Type B pancreatic cell (in vitro differentiated cells): Measurements from ENCODE around the gene CYSRT1. TPM values are rescaled to one million over a fixed set of nuclear protein-coding genes. Genes with fewer than 3 reads are reported as not detected.

Experiments
- DNase-seq: peaks from one replicate; pipeline ENCODE4 v3.0.0; 2021; ENCODE audit warnings: mixed read lengths; ENCODE audit not compliant: unreplicated experiment; ENCODE audit errors: extremely low spot score
- H3K27ac Mint-ChIP-seq: 2 replicates; pipeline ENCODE4 v1.8.0; 2021; ENCODE audit warnings: mild to moderate bottlenecking, mixed read lengths
- H3K27me3 Mint-ChIP-seq: 2 replicates; pipeline ENCODE4 v1.8.0; 2021; ENCODE audit warnings: mixed read lengths
- H3K36me3 Mint-ChIP-seq: 2 replicates; pipeline ENCODE4 v1.8.0; 2021; ENCODE audit warnings: mixed read lengths
- H3K4me1 Mint-ChIP-seq: one replicate; pipeline ENCODE4 v1.8.0; 2021; ENCODE audit warnings: mixed read lengths; ENCODE audit not compliant: unreplicated experiment
- H3K4me3 Mint-ChIP-seq: 2 replicates; pipeline ENCODE4 v1.8.0; 2021; ENCODE audit warnings: mild to moderate bottlenecking, mixed read lengths
- H3K9me3 Mint-ChIP-seq: 2 replicates; pipeline ENCODE4 v1.8.0; 2021; ENCODE audit warnings: mixed read lengths
- total RNA-seq: library from RNA; stranded (reverse); gene quantifications from 2 replicates; pipeline ENCODE4 v1.2.1, GENCODE V29; 2021; ENCODE audit warnings: low replicate concordance
- TF ChIP-seq, protein P1 (sequence below): fragments of 200-600 bp; sonication (generic); conservative IDR thresholded peaks from 2 replicates; pipeline ENCODE4 v1.5.0; 2021; ENCODE audit warnings: antibody characterized with exemption, mild to moderate bottlenecking

The CYSRT1 gene
- total RNA-seq, 1 donor from 2014 or later = 1.5 TPM

DNA sequence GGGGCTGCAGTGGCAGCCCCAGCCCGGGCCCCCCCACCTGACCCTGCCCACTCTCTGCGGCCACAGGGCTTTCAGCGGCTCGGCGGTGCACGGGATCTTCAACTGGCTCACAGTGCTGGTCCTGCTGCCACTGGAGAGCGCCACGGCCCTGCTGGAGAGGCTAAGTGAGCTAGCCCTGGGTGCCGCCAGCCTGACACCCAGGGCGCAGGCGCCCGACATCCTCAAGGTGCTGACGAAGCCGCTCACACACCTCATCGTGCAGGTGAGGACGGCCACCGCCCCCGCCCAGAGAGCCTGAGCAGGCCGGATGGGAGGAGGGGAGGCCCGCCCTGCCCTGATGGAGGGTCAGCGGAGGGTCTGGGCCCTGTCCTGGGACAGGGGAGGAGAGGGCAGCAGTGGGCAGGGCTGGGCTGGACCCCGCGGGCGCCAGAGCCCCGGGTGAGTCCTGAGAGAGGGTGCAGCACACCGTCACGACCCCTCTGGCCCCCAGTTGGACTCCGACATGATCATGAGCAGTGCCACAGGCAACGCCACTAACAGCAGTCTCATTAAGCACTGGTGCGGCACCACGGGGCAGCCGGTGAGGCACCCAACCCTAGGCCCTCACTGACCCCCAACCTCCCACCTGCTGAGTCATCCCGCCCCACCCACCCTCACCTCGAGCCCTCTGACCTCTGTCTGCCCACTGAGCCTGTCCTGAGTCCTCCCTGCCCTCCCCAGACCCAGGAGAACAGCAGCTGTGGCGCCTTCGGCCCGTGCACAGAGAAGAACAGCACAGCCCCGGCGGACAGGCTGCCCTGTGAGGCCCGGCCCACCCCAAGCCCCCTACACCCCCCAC, 8.4 kb downstream of the CYSRT1 start:
- H3K36me3 Mint-ChIP-seq = no peaks in the 10 kb centered on the region

DNA sequence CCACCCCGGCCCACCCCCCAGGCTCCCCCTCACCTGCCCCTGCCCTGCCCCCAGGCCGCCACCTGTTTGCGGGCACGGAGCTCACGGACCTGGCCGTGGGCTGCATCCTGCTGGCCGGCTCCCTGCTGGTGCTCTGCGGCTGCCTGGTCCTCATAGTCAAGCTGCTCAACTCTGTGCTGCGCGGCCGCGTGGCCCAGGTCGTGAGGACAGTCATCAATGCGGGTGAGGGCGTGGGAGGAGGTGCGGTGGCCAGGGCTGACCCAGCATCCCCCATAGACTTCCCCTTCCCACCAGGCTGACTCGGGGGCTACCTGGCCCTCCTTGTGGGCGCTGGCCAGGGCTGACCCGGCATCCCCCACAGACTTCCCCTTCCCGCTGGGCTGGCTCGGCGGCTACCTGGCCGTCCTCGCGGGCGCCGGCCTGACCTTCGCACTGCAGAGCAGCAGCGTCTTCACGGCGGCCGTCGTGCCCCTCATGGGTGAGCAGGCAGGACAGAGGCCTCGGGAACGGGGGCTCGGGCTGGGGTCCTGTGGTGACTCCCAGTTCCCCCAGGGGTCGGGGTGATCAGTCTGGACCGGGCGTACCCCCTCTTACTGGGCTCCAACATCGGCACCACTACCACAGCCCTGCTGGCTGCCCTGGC, 9.2 kb downstream of the CYSRT1 start:
- TF ChIP-seq, protein P1, sequence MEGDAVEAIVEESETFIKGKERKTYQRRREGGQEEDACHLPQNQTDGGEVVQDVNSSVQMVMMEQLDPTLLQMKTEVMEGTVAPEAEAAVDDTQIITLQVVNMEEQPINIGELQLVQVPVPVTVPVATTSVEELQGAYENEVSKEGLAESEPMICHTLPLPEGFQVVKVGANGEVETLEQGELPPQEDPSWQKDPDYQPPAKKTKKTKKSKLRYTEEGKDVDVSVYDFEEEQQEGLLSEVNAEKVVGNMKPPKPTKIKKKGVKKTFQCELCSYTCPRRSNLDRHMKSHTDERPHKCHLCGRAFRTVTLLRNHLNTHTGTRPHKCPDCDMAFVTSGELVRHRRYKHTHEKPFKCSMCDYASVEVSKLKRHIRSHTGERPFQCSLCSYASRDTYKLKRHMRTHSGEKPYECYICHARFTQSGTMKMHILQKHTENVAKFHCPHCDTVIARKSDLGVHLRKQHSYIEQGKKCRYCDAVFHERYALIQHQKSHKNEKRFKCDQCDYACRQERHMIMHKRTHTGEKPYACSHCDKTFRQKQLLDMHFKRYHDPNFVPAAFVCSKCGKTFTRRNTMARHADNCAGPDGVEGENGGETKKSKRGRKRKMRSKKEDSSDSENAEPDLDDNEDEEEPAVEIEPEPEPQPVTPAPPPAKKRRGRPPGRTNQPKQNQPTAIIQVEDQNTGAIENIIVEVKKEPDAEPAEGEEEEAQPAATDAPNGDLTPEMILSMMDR = no peak
- no peaks in the 10 kb centered on the region for H3K27me3 Mint-ChIP-seq
- no peaks in the 10 kb centered on the region for H3K9me3 Mint-ChIP-seq
- no peak overlapping the region for H3K27ac Mint-ChIP-seq
- peaks cover 4% of the 10 kb centered on the region for H3K4me1 Mint-ChIP-seq
- no peaks in the 10 kb centered on the region for H3K36me3 Mint-ChIP-seq
- H3K4me3 Mint-ChIP-seq = no peak overlapping the region
- DNase-seq = no peak

More for the DNA sequence above, 8.4 kb downstream of the CYSRT1 start:
- Mint-ChIP-seq H3K27me3 (no peaks in the 10 kb centered on the region), H3K9me3 (no peaks in the 10 kb centered on the region), H3K4me3 (no peak overlapping the region), H3K4me1 (no peaks in the 10 kb centered on the region), H3K27ac (no peak overlapping the region)
- TF ChIP-seq, protein P1 = no peak
- DNase-seq = no peak

DNA sequence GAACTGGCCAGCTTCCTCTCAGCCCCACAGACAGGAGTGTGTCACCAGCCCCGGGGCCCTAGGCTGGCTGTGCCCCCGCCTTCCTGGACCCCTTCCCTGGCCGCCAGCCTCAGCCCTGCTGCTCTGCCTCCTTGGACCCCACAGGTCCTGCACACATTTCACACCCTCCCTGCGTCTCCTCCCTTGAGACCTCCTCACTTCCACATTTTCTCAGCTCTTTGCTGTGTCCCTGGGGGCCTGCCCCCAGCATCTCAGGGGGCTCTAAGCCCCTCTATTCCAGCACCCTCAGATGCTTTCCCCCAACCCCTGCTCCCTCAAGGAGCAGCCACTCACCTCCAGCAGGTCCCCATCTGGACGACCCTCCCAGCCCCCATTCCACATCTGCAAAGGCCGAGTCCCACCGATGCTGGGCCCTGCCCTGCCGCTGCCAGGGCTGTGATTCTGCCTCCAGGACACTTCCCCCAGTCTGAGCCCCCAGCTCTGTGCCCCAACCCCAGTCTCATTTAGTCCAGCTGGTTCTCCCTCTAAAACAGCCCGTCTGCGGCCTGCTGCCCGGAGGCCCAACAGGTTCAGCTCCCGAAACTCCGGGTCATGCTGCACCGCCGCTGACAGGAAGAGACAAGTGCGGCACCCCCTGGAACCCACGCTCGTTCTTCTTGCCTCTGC, 9.9 kb downstream of the CYSRT1 start:
- TF ChIP-seq, protein P1 = no peak
- peaks cover 5% of the 10 kb centered on the region for H3K4me1 Mint-ChIP-seq
- no peaks in the 10 kb centered on the region for H3K9me3 Mint-ChIP-seq
- no peaks in the 10 kb centered on the region for H3K27me3 Mint-ChIP-seq
- no peaks in the 10 kb centered on the region for H3K36me3 Mint-ChIP-seq
- DNase-seq = no peak
- peak overlapping the region; percentile 34 for H3K4me3 Mint-ChIP-seq
- H3K27ac Mint-ChIP-seq = peak overlapping the region; percentile 46

DNA sequence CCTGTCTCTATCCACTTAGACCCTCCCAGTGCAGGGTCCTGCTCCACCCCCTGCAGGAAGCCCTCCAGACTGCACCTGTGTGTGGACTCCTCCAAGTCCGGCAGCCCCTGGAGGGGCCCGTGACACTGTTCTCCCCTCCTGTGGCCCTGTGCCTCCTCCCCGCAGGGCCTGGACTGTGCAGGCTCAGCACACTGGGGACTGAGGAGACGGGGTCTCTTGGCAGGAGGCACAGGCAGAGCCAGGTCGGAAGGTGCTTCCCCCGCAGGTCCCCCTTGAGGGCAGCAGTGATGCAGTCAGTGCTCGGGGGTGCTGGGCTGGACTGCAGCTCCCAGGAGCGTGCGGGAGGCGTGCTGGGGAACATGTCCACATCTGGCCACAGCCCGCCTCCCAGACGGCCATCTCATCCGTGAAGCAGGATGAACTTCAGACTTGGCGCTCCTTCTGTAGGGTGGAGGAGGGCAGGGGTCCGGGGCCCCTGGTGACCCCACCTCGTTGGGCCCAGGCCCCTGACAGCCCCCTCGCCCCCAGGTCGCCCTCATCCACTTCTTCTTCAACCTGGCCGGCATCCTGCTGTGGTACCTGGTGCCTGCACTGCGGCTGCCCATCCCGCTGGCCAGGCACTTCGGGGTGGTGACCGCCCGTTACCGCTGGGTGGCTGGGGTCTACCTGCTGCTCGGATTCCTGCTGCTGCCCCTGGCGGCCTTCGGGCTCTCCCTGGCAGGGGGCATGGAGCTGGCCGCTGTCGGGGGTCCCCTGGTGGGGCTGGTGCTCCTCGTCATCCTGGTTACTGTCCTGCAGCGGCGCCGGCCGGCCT, 10.7 kb downstream of the CYSRT1 start:
- H3K27ac Mint-ChIP-seq = peak overlapping the region; percentile 46
- DNase-seq = no peak

More for the DNA sequence above, 10.7 kb downstream of the CYSRT1 start:
- no peaks in the 10 kb centered on the region for H3K27me3 Mint-ChIP-seq
- TF ChIP-seq, protein P1 = peak; percentile 24
- peaks cover 5% of the 10 kb centered on the region for H3K4me1 Mint-ChIP-seq
- peak overlapping the region; percentile 34 for H3K4me3 Mint-ChIP-seq
- H3K36me3 Mint-ChIP-seq = no peaks in the 10 kb centered on the region
- no peaks in the 10 kb centered on the region for H3K9me3 Mint-ChIP-seq
